H9 (cell line): ENCODE results near the gene HTRA3. TPM values are rescaled to one million over a fixed set of nuclear protein-coding genes. Genes with fewer than 3 reads are reported as not detected.

Source experiments
- DNase-seq: peaks from one replicate; pipeline ENCODE4 v3.0.0-alpha.2; 2017
- H2AFZ ChIP-seq: one replicate; pipeline ENCODE4 v1.6.1; 2013; ENCODE audit warnings: mild to moderate bottlenecking, low read length, control low read depth, moderate library complexity
- H2AK5ac ChIP-seq: 2 replicates; pipeline ENCODE4 v1.6.1; 2013; ENCODE audit warnings: low read length, control low read depth, mixed read lengths; ENCODE audit not compliant: insufficient read length
- H2BK120ac ChIP-seq: one replicate; pipeline ENCODE4 v1.6.1; 2013; ENCODE audit warnings: low read depth, mild to moderate bottlenecking, low read length, control low read depth, inconsistent platforms; ENCODE audit not compliant: poor library complexity, severe bottlenecking
- H2BK12ac ChIP-seq: 2 replicates; pipeline ENCODE4 v1.6.1; 2013; ENCODE audit warnings: low read length, control low read depth, mixed read lengths, low read depth; ENCODE audit not compliant: insufficient read length
- H2BK15ac ChIP-seq: 2 replicates; pipeline ENCODE4 v1.6.1; 2013; ENCODE audit warnings: low read depth, low read length, control low read depth
- H2BK20ac ChIP-seq: one replicate; pipeline ENCODE4 v1.6.1; 2013; ENCODE audit warnings: low read depth, mild to moderate bottlenecking, low read length, control low read depth, inconsistent platforms; ENCODE audit not compliant: poor library complexity, severe bottlenecking
- H2BK5ac ChIP-seq: 2 replicates; pipeline ENCODE4 v1.6.1; 2013; ENCODE audit warnings: low read length, control low read depth, mixed read lengths; ENCODE audit not compliant: insufficient read length
- H3K14ac ChIP-seq: 2 replicates; pipeline ENCODE4 v1.6.1; 2013; ENCODE audit warnings: low read length, control low read depth; ENCODE audit not compliant: insufficient read depth
- H3K18ac ChIP-seq: 2 replicates; pipeline ENCODE4 v1.6.1; 2013; ENCODE audit warnings: low read depth, mild to moderate bottlenecking, mixed read lengths, low read length, control low read depth; ENCODE audit not compliant: insufficient read length
- H3K23ac ChIP-seq: 2 replicates; pipeline ENCODE4 v1.6.1; 2013; ENCODE audit warnings: low read length, control low read depth, mixed read lengths, low read depth; ENCODE audit not compliant: insufficient read length
- H3K23me2 ChIP-seq: 2 replicates; pipeline ENCODE4 v1.6.1; 2013; ENCODE audit warnings: low read depth, mild to moderate bottlenecking, mixed read lengths, low read length, control low read depth; ENCODE audit not compliant: insufficient read length, poor library complexity, severe bottlenecking
- H3K27ac ChIP-seq: 2 replicates; pipeline ENCODE4 v1.5.1; 2013; ENCODE audit warnings: low read length, control low read depth, mixed read lengths, low read depth; ENCODE audit not compliant: insufficient read length
- H3K27me3 ChIP-seq: 2 replicates; pipeline ENCODE4 v1.6.1; 2013; ENCODE audit warnings: low read length, control low read depth, inconsistent platforms; ENCODE audit not compliant: insufficient read depth
- H3K4ac ChIP-seq: 2 replicates; pipeline ENCODE4 v1.6.1; 2013; ENCODE audit warnings: low read depth, mild to moderate bottlenecking, control low read depth, inconsistent platforms, low read length, moderate library complexity
- H3K4me1 ChIP-seq: 2 replicates; pipeline ENCODE4 v1.6.1; 2013; ENCODE audit warnings: low read length, control low read depth, inconsistent platforms; ENCODE audit not compliant: insufficient read depth
- H3K4me2 ChIP-seq: 2 replicates; pipeline ENCODE4 v1.6.1; 2013; ENCODE audit warnings: low read length, control low read depth, mixed read lengths; ENCODE audit not compliant: insufficient read length, insufficient read depth
- H3K56ac ChIP-seq: 2 replicates; pipeline ENCODE4 v1.6.1; 2013; ENCODE audit warnings: low read depth, mild to moderate bottlenecking, mixed read lengths, low read length, control low read depth; ENCODE audit not compliant: insufficient read length
- H3K79me1 ChIP-seq: 2 replicates; pipeline ENCODE4 v1.6.1; 2013; ENCODE audit warnings: low read depth, mild to moderate bottlenecking, moderate library complexity, low read length, control low read depth, inconsistent platforms; ENCODE audit not compliant: insufficient read depth, poor library complexity, severe bottlenecking
- H3K79me2 ChIP-seq: 2 replicates; pipeline ENCODE4 v1.6.1; 2013; ENCODE audit warnings: low read length, control low read depth, inconsistent platforms; ENCODE audit not compliant: insufficient read depth
- H3K9ac ChIP-seq: 2 replicates; pipeline ENCODE4 v1.6.1; 2013; ENCODE audit warnings: low read length, control low read depth, mixed read lengths; ENCODE audit not compliant: insufficient read length; ENCODE audit errors: extremely low read depth
- H3K9me3 ChIP-seq: one replicate; pipeline ENCODE4 v1.6.1; 2013; ENCODE audit warnings: low read depth, low read length, inconsistent platforms; ENCODE audit not compliant: control insufficient read depth
- H3T11ph ChIP-seq: one replicate; pipeline ENCODE4 v1.6.1; 2013; ENCODE audit warnings: mild to moderate bottlenecking, low read length, control low read depth, inconsistent platforms
- H4K20me1 ChIP-seq: one replicate; pipeline ENCODE4 v1.6.1; 2013; ENCODE audit not compliant: control insufficient read depth, insufficient read length, insufficient read depth
- H4K5ac ChIP-seq: 2 replicates; pipeline ENCODE4 v1.6.1; 2013; ENCODE audit warnings: low read depth, mild to moderate bottlenecking, mixed read lengths, low read length, control low read depth; ENCODE audit not compliant: insufficient read length
- H4K8ac ChIP-seq: replicated peaks from 2 replicates; pipeline ENCODE4 v1.6.1; 2013; ENCODE audit warnings: low read length, control low read depth, mixed read lengths, low read depth; ENCODE audit not compliant: insufficient read length
- H4K91ac ChIP-seq: 2 replicates; pipeline ENCODE4 v1.6.1; 2013; ENCODE audit warnings: low read depth, mild to moderate bottlenecking, moderate library complexity, mixed read lengths, low read length, control low read depth; ENCODE audit not compliant: insufficient read length
- H3K27ac Mint-ChIP-seq, 3 experiments: 2 replicates in 2 of 3; 3 replicates in 1 of 3; pipeline ENCODE4 v1.8.0; 2020 to 2021; ENCODE audit warnings: mixed read lengths in 3 of 3, mild to moderate bottlenecking in 1 of 3, moderate library complexity in 1 of 3
- H3K27me3 Mint-ChIP-seq: 2 replicates; pipeline ENCODE4 v1.8.0; 2021; ENCODE audit warnings: low read depth, mild to moderate bottlenecking, moderate library complexity, mixed read lengths
- H3K36me3 Mint-ChIP-seq, 3 experiments: 2 replicates in 2 of 3; 3 replicates in 1 of 3; pipeline ENCODE4 v1.8.0; 2020 to 2021; ENCODE audit warnings: low read depth in 3 of 3, mixed read lengths in 3 of 3; ENCODE audit not compliant: insufficient read depth in 1 of 3
- H3K4me1 Mint-ChIP-seq, 2 experiments: 2 replicates each; pipeline ENCODE4 v1.8.0; 2020; ENCODE audit warnings: mixed read lengths in 2 of 2
- H3K4me3 Mint-ChIP-seq, 2 experiments: 2 replicates in 1 of 2; 3 replicates in 1 of 2; pipeline ENCODE4 v1.8.0; 2020 to 2021; ENCODE audit warnings: mild to moderate bottlenecking in 2 of 2, mixed read lengths in 2 of 2, moderate library complexity in 1 of 2
- H3K9me3 Mint-ChIP-seq, 2 experiments: 2 replicates in 1 of 2; 3 replicates in 1 of 2; pipeline ENCODE4 v1.8.0; 2020; ENCODE audit warnings: mild to moderate bottlenecking in 2 of 2, mixed read lengths in 2 of 2, moderate library complexity in 1 of 2
- CTCF ChIP-seq: fragments of 200-600 bp; sonication (generic); conservative IDR thresholded peaks from 3 replicates; pipeline ENCODE4 v1.8.0; 2021; ENCODE audit warnings: antibody characterized with exemption, mild to moderate bottlenecking
- WGBS: extraction: QIAGEN DNeasy Blood & Tissue Kit; methylation state at CpG from one replicate; pipeline ENCODE4 v1.1.7; 2013; ENCODE audit warnings: missing lambda C conversion rate, low lambda C conversion rate, mixed read lengths; ENCODE audit not compliant: insufficient read length; ENCODE audit errors: extremely low coverage; 5-methylcytosine and 5-hydroxymethylcytosine counted together
- total RNA-seq: library from RNA; stranded (reverse); gene quantifications from 2 replicates; pipeline ENCODE4 v1.2.1, GENCODE V29; 2021

The HTRA3 gene
- total RNA-seq, 1 experiment from 2014 or later = 3.0 TPM

GRCh38 chr4:8273450-8273849 is 3.9 kb downstream of the HTRA3 start:
- H3K4me3 Mint-ChIP-seq = no peak overlapping the region
- WGBS = no CpG with 5 or more reads among the region's 13 CpGs
- H2BK120ac ChIP-seq = no peak overlapping the region
- H3K27me3 ChIP-seq = peaks cover 9% of the 10 kb centered on the region; the same call in 1 of the 2 replicates
- H2BK5ac ChIP-seq = no peak overlapping the region
- H3K4me1 ChIP-seq = no peaks in the 10 kb centered on the region
- no peak overlapping the region for H2BK20ac ChIP-seq
- H3K23ac ChIP-seq = no peak overlapping the region
- H3K4me1 Mint-ChIP-seq = peaks cover 0 to 7% of the 10 kb centered on the region in 2 experiments; a peak in 2 of 4 replicates
- DNase-seq = no peak
- no peak overlapping the region for H4K91ac ChIP-seq
- no peaks in the 10 kb centered on the region for H3K9me3 Mint-ChIP-seq
- H3K4ac ChIP-seq = no peak overlapping the region
- no peaks in the 10 kb centered on the region for H3K9me3 ChIP-seq
- H3T11ph ChIP-seq = no peak overlapping the region
- no peak overlapping the region for H3K27ac Mint-ChIP-seq
- no peak overlapping the region for H2BK15ac ChIP-seq
- H3K79me2 ChIP-seq = no peaks in the 10 kb centered on the region
- no peak overlapping the region for H4K8ac ChIP-seq
- no peak overlapping the region for H3K4me2 ChIP-seq
- no peak overlapping the region for H4K5ac ChIP-seq
- H3K56ac ChIP-seq = no peak overlapping the region
- H3K79me1 ChIP-seq = no peaks in the 10 kb centered on the region
- peaks cover 4% of the 10 kb centered on the region for H3K23me2 ChIP-seq
- H3K9ac ChIP-seq = no peak overlapping the region
- H2AFZ ChIP-seq = no peak overlapping the region
- no peaks in the 10 kb centered on the region; a peak in 1 of 7 replicates for H3K36me3 Mint-ChIP-seq
- TF ChIP-seq CTCF = no peak
- H3K18ac ChIP-seq = no peak overlapping the region
- H3K27ac ChIP-seq = no peak overlapping the region
- H4K20me1 ChIP-seq = no peaks in the 10 kb centered on the region
- H2BK12ac ChIP-seq = no peak overlapping the region
- H2AK5ac ChIP-seq = no peak overlapping the region
- H3K27me3 Mint-ChIP-seq = peaks cover 35% of the 10 kb centered on the region
- no peak overlapping the region for H3K14ac ChIP-seq
